GM19467 (cell line): ENCODE measurements around the gene RARS1.

Source experiments
- ATAC-seq: cut with Tn5 transposase; IDR thresholded peaks from one replicate; pipeline ENCODE4 v1.9.1; 2021; ENCODE audit warnings: mild to moderate bottlenecking, moderate library complexity; ENCODE audit not compliant: unreplicated experiment

RARS1 gene

GRCh38 chr5:168553377-168554130 is 67.3 kb downstream of the RARS1 start:
- no peak for ATAC-seq

DNA sequence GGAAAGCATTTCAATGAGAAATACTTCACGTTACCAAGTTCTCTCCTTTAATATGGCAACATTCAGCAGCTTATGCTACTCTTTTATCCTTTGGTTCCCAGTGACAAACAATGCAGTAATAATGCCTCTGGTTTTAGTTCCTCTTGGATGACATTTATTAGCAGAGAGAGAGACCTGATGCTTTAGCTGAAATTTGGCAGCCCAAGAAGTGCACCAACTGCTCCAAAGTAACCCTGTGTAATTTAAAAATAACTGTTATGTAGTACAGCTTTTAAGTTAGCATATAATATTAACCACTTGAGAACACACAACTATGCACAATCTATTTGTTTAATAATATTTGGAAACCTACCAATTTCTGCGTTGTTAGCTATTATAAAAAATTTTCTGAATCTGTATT is 71.1 kb downstream of the RARS1 start:
- ATAC-seq = no peak

DNA sequence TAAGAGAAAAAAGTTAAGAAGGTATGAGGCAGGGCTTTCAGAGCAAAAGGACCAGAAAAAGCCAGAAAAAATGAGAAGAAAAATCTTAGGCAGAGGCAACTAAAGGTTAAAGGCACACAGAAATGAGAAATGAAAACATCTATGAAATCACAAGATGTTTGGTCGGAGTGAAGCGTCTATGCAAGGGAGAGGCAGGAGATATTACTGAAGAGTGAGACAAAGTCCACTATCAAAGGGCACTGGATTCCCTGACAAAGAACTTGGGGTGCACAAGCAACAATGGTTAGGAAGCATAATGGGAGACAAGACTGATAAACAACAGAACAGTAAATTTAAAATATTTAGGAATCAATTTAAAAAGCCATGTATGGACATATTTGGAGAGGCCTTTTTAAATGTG is 76.0 kb downstream of the RARS1 start:
- no peak for ATAC-seq

DNA sequence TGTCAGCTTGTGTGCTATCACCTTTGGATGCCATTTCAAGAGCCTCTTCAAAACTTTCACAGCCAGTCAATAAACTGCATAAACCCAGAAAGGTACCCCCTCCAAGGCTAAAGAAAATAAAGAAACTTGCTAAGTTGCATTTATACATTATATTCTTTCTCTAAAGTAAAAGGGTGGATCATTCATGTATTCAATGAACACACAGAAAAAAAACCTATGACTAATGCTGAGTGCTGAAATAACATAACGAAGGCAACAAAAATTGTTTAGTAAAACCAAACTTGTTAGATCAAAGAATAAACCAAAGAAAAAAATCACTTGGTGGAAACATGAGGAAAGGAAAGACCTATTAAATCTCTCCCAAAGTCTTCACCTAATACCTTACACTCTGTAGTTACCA is 77.7 kb downstream of the RARS1 start:
- ATAC-seq = no peak

DNA sequence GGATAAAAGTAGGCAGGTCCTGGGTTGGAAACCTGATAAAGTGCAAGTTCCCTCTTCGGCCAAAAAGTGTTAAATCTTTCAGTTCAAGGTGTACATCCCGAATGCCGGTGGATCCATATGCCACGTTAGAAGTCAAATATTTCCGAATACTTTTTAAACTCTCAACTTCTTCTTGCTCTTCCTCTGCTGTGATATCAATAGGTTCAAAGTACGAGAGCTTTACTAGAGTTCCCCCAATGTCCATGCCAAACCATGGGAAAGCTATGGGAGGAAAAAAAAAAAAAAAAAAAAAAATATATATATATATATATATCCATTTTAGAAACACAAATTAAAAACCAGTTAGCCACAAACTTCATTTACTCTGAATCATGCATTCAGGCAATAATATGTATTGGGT is 82.5 kb downstream of the RARS1 start:
- ATAC-seq = no peak
